Medulla oblongata (tissue), 1 donor: ENCODE results near the gene COBL.
"Not testable (repeated sequence)": the region's sequence is repeated elsewhere in the genome, so short reads cannot be mapped to it uniquely, and the experiment has no call there.

Experiments used
- DNase-seq: peaks from one replicate; pipeline ENCODE4 v3.0.0-alpha.2; 2015; ENCODE audit errors: extremely low spot score

The COBL gene

GRCh38 chr7:51007551-51008505, 308.8 kb downstream of the COBL start:
- DNase-seq, result no peak

GRCh38 chr7:51006483-51007235, 309.9 kb downstream of the COBL start:
- DNase-seq, result no peak

GRCh38 chr7:51005074-51005473, 311.5 kb downstream of the COBL start:
- DNase-seq, result no peak

GRCh38 chr7:51000956-51001355, 315.7 kb downstream of the COBL start:
- DNase-seq, result no peak

GRCh38 chr7:50994753-50995319, 321.8 kb downstream of the COBL start:
- no peak for DNase-seq

- not testable (repeated sequence) for DNase-seq
Observed at GRCh38 chr7:50990214-50990613, 326.4 kb downstream of the COBL start.

- DNase-seq, result no peak
Observed at GRCh38 chr7:50988988-50989387, 327.6 kb downstream of the COBL start.

GRCh38 chr7:50988465-50988864, 328.1 kb downstream of the COBL start:
- DNase-seq, result no peak

- no peak for DNase-seq
Observed at GRCh38 chr7:50985096-50985495, 331.5 kb downstream of the COBL start.

GRCh38 chr7:50983850-50984249, 332.8 kb downstream of the COBL start:
- no peak for DNase-seq

GRCh38 chr7:50982626-50983025, 334.0 kb downstream of the COBL start:
- DNase-seq, result no peak

GRCh38 chr7:50981743-50982142, 334.9 kb downstream of the COBL start:
- DNase-seq, result no peak

GRCh38 chr7:50980411-50980810, 336.2 kb downstream of the COBL start:
- DNase-seq, result no peak

- DNase-seq, result no peak
Observed at GRCh38 chr7:50978633-50979215, 337.9 kb downstream of the COBL start.

GRCh38 chr7:50977421-50977820, 339.2 kb downstream of the COBL start:
- DNase-seq, result no peak

GRCh38 chr7:50976064-50976463, 340.5 kb downstream of the COBL start:
- no peak for DNase-seq

- DNase-seq, result no peak
Observed at GRCh38 chr7:50974240-50974639, 342.4 kb downstream of the COBL start.

GRCh38 chr7:50973814-50974213, 342.8 kb downstream of the COBL start:
- DNase-seq, result no peak

GRCh38 chr7:50970092-50970491, 346.5 kb downstream of the COBL start:
- no peak for DNase-seq
